Neuronal stem cell (in vitro differentiated cells): ENCODE measurements around the gene PARD3.

Experiments used
- DNase-seq: peaks from one replicate; pipeline ENCODE4 v3.0.0-alpha.2; 2013; ENCODE audit warnings: low spot score
- H2AFZ ChIP-seq: one replicate; pipeline ENCODE4 v1.6.1; 2013; ENCODE audit warnings: mild to moderate bottlenecking, low read length, inconsistent platforms
- H2AK5ac ChIP-seq: 2 replicates; pipeline ENCODE4 v1.6.1; 2013; ENCODE audit warnings: low read depth, mild to moderate bottlenecking, inconsistent platforms, low read length, moderate library complexity, mixed read lengths
- H2BK120ac ChIP-seq: 2 replicates; pipeline ENCODE4 v1.6.1; 2013; ENCODE audit warnings: low read depth, mild to moderate bottlenecking, inconsistent platforms, low read length, moderate library complexity, mixed read lengths
- H2BK12ac ChIP-seq: one replicate; pipeline ENCODE4 v1.6.1; 2013; ENCODE audit warnings: low read length, inconsistent platforms
- H2BK15ac ChIP-seq: 2 replicates; pipeline ENCODE4 v1.6.1; 2013; ENCODE audit warnings: mild to moderate bottlenecking, low read length, inconsistent platforms, mixed read lengths
- H2BK5ac ChIP-seq: one replicate; pipeline ENCODE4 v1.6.1; 2013; ENCODE audit warnings: inconsistent platforms, mild to moderate bottlenecking, low read length, moderate library complexity
- H3K14ac ChIP-seq: one replicate; pipeline ENCODE4 v1.6.1; 2013; ENCODE audit warnings: low read length, inconsistent platforms
- H3K18ac ChIP-seq: 2 replicates; pipeline ENCODE4 v1.6.1; 2013; ENCODE audit warnings: low read length, inconsistent platforms
- H3K23ac ChIP-seq: 2 replicates; pipeline ENCODE4 v1.6.1; 2013; ENCODE audit warnings: low read depth, mild to moderate bottlenecking, mixed read lengths, low read length, inconsistent platforms; ENCODE audit not compliant: poor library complexity
- H3K27ac ChIP-seq: replicated peaks from 3 replicates; pipeline ENCODE4 v1.5.1; 2013; ENCODE audit warnings: low read length, inconsistent platforms
- H3K27me3 ChIP-seq, 3 experiments: 2 replicates each; pipeline ENCODE4 v1.6.1; 2013; ENCODE audit warnings: low read length in 3 of 3, mild to moderate bottlenecking in 2 of 3, inconsistent platforms in 1 of 3, low read depth in 1 of 3, mixed read lengths in 1 of 3, moderate library complexity in 1 of 3; ENCODE audit not compliant: control insufficient read depth in 3 of 3, insufficient read depth in 3 of 3
- H3K36me3 ChIP-seq, 2 donors: replicated peaks in 1 of 2; 2 replicates each; pipeline ENCODE4 v1.6.1; 2013; ENCODE audit warnings: low read length in 2 of 2; ENCODE audit not compliant: control insufficient read depth in 2 of 2, insufficient read depth in 2 of 2
- H3K4ac ChIP-seq: 2 replicates; pipeline ENCODE4 v1.6.1; 2013; ENCODE audit warnings: inconsistent platforms, mild to moderate bottlenecking, low read length, moderate library complexity
- H3K4me1 ChIP-seq, 2 donors: 1 replicate in 1 of 2; 2 replicates in 1 of 2; pipeline ENCODE4 v1.6.1; 2013; ENCODE audit warnings: low read length in 2 of 2, low read depth in 1 of 2; ENCODE audit not compliant: control insufficient read depth in 2 of 2, insufficient read depth in 1 of 2
- H3K4me2 ChIP-seq: one replicate; pipeline ENCODE4 v1.6.1; 2013; ENCODE audit warnings: mild to moderate bottlenecking, low read length, inconsistent platforms; ENCODE audit not compliant: insufficient read depth, poor library complexity, severe bottlenecking
- H3K4me3 ChIP-seq, 2 donors: 2 replicates each; pipeline ENCODE4 v1.5.1; 2013; ENCODE audit warnings: low read length in 2 of 2, mild to moderate bottlenecking in 2 of 2, inconsistent platforms in 1 of 2, moderate library complexity in 1 of 2
- H3K79me1 ChIP-seq: one replicate; pipeline ENCODE4 v1.6.1; 2013; ENCODE audit warnings: low read depth, mild to moderate bottlenecking, inconsistent platforms, low read length, moderate library complexity
- H3K9ac ChIP-seq: one replicate; pipeline ENCODE4 v1.6.1; 2013; ENCODE audit warnings: mild to moderate bottlenecking, low read depth, low read length, inconsistent platforms; ENCODE audit not compliant: poor library complexity
- H3K9me3 ChIP-seq, 2 donors: replicated peaks in 1 of 2; 2 replicates each; pipeline versions ENCODE3 to v1.6.1; 2013; ENCODE audit warnings: low read length in 2 of 2, mild to moderate bottlenecking in 2 of 2, inconsistent platforms in 1 of 2, low read depth in 1 of 2, mixed read lengths in 1 of 2, moderate library complexity in 1 of 2; ENCODE audit not compliant: control insufficient read depth in 2 of 2, insufficient read depth in 1 of 2
- H4K8ac ChIP-seq: one replicate; pipeline ENCODE4 v1.6.1; 2013; ENCODE audit warnings: low read depth, mild to moderate bottlenecking, inconsistent platforms, low read length, moderate library complexity
- H4K91ac ChIP-seq: one replicate; pipeline ENCODE4 v1.6.1; 2013; ENCODE audit warnings: low read length, low read depth, mild to moderate bottlenecking, inconsistent platforms; ENCODE audit not compliant: poor library complexity
- WGBS, 2 donors: extraction: QIAGEN DNeasy Blood & Tissue Kit; methylation state at CpG; one replicate each; pipeline ENCODE4 v1.1.7; 2013; ENCODE audit warnings: missing lambda C conversion rate in 2 of 2, mixed read lengths in 1 of 2; ENCODE audit not compliant: insufficient read length in 2 of 2, insufficient replicate concordance in 1 of 2; ENCODE audit errors: extremely low coverage in 2 of 2; 5-methylcytosine and 5-hydroxymethylcytosine counted together

PARD3 gene

GRCh38 chr10:34612938-34613337 lies 202.2 kb downstream of the PARD3 start:
- no CpG with 5 or more reads among the region's 1 CpG for WGBS, 2 donors
- no peak overlapping the region for H3K23ac ChIP-seq
- no peak overlapping the region for H3K4ac ChIP-seq
- H2BK15ac ChIP-seq: no peak overlapping the region
- H3K18ac ChIP-seq: no peak overlapping the region
- no peaks in the 10 kb centered on the region for H3K36me3 ChIP-seq
- no peak for DNase-seq
- no peak overlapping the region for H3K4me3 ChIP-seq
- H3K9ac ChIP-seq: no peak overlapping the region
- H3K27ac ChIP-seq: no peak overlapping the region
- H4K8ac ChIP-seq: no peak overlapping the region
- peaks cover 0 to 16% of the 10 kb centered on the region in 2 donors for H3K4me1 ChIP-seq
- no peak overlapping the region for H4K91ac ChIP-seq
- H2BK12ac ChIP-seq: no peak overlapping the region
- peaks cover 2% of the 10 kb centered on the region for H3K79me1 ChIP-seq
- no peak overlapping the region for H2AFZ ChIP-seq
- no peak overlapping the region for H2BK120ac ChIP-seq
- no peaks in the 10 kb centered on the region for H3K27me3 ChIP-seq
- no peak overlapping the region for H3K4me2 ChIP-seq
- H3K9me3 ChIP-seq: peaks cover 0 to 8% of the 10 kb centered on the region in 2 donors
- no peak overlapping the region for H3K14ac ChIP-seq
- no peak overlapping the region for H2AK5ac ChIP-seq
- no peak overlapping the region for H2BK5ac ChIP-seq

- Histone ChIP-seq H3K9me3 (peaks cover 0 to 8% of the 10 kb centered on the region in 2 donors), H2AFZ (no peak overlapping the region), H2BK120ac (no peak overlapping the region), H3K27me3 (no peaks in the 10 kb centered on the region), H3K27ac (no peak overlapping the region), H2BK12ac (no peak overlapping the region), H3K4me1 (peaks cover 0 to 21% of the 10 kb centered on the region in 2 donors), H2AK5ac (no peak overlapping the region), H3K4me2 (no peak overlapping the region), H3K23ac (no peak overlapping the region), H3K4ac (no peak overlapping the region), H3K9ac (no peak overlapping the region), H3K36me3 (no peaks in the 10 kb centered on the region), H2BK5ac (no peak overlapping the region), H3K4me3 (no peak overlapping the region), H3K14ac (no peak overlapping the region), H3K18ac (no peak overlapping the region), H2BK15ac (no peak overlapping the region), H4K8ac (no peak overlapping the region), H3K79me1 (peaks cover 4% of the 10 kb centered on the region), H4K91ac (no peak overlapping the region)
- DNase-seq: no peak
- no CpG with 5 or more reads among the region's 3 CpGs for WGBS, 2 donors
Measured at GRCh38 chr10:34612446-34612845, 202.7 kb downstream of the PARD3 start.

GRCh38 chr10:34609287-34609940 lies 205.7 kb downstream of the PARD3 start:
- no peak overlapping the region for H2BK120ac ChIP-seq
- H2AK5ac ChIP-seq: no peak overlapping the region
- no CpG with 5 or more reads among the region's 9 CpGs for WGBS, 2 donors

GRCh38 chr10:34607894-34608293 lies 207.2 kb downstream of the PARD3 start:
- Histone ChIP-seq H3K27ac (no peak overlapping the region), H2BK5ac (no peak overlapping the region), H3K36me3 (no peaks in the 10 kb centered on the region), H3K27me3 (no peaks in the 10 kb centered on the region), H4K91ac (no peak overlapping the region), H3K4me2 (no peak overlapping the region), H2BK15ac (no peak overlapping the region), H2AFZ (no peak overlapping the region), H3K9me3 (no peaks in the 10 kb centered on the region), H2AK5ac (no peak overlapping the region), H3K9ac (no peak overlapping the region), H3K14ac (no peak overlapping the region), H3K4me3 (no peak overlapping the region), H3K18ac (no peak overlapping the region), H2BK12ac (no peak overlapping the region), H3K79me1 (peaks cover 7% of the 10 kb centered on the region), H2BK120ac (no peak overlapping the region), H4K8ac (no peak overlapping the region), H3K4me1 (peaks cover 0 to 9% of the 10 kb centered on the region in 2 donors), H3K4ac (no peak overlapping the region), H3K23ac (no peak overlapping the region)
- no peak for DNase-seq
- no CpG with 5 or more reads among the region's 3 CpGs for WGBS, 2 donors

More at GRCh38 chr10:34609287-34609940, 205.7 kb downstream of the PARD3 start:
- Histone ChIP-seq H2BK15ac (no peak overlapping the region), H3K23ac (no peak overlapping the region), H3K4me3 (no peak overlapping the region), H3K27ac (no peak overlapping the region), H3K4me2 (no peak overlapping the region), H3K9me3 (no peaks in the 10 kb centered on the region), H3K4me1 (peaks cover 0 to 22% of the 10 kb centered on the region in 2 donors), H3K14ac (no peak overlapping the region), H4K91ac (no peak overlapping the region), H3K4ac (no peak overlapping the region), H3K79me1 (peaks cover 6% of the 10 kb centered on the region), H2AFZ (no peak overlapping the region), H3K9ac (no peak overlapping the region), H4K8ac (no peak overlapping the region), H3K36me3 (no peaks in the 10 kb centered on the region), H3K27me3 (no peaks in the 10 kb centered on the region), H2BK12ac (no peak overlapping the region), H3K18ac (no peak overlapping the region), H2BK5ac (no peak overlapping the region)
- no peak for DNase-seq
